H1 (cell line): ENCODE data around the gene OMG. TPM values are rescaled to one million over a fixed set of nuclear protein-coding genes. Genes with fewer than 3 reads are reported as not detected.

Experiments used
- POLR2AphosphoS5 ChIP-seq: IDR thresholded peaks from 2 replicates; pipeline ENCODE4 v1.6.1; 2011; ENCODE audit warnings: low read depth, low read length
- RAD21 ChIP-seq, 2 experiments: IDR thresholded peaks in 1 of 2; conservative IDR thresholded peaks in 1 of 2; 2 replicates each; pipeline ENCODE4 v1.6.1; 2011; ENCODE audit warnings: low read depth in 2 of 2, low read length in 2 of 2, improper control_type of control experiment in 1 of 2, inconsistent platforms in 1 of 2, mild to moderate bottlenecking in 1 of 2, moderate library complexity in 1 of 2
- SIN3A ChIP-seq, 2 experiments: IDR thresholded peaks in 1 of 2; conservative IDR thresholded peaks in 1 of 2; 2 replicates each; pipeline ENCODE4 v1.6.1; 2011 to 2012; ENCODE audit warnings: low read length in 2 of 2, improper control_type of control experiment in 1 of 2, low read depth in 1 of 2, mild to moderate bottlenecking in 1 of 2
- polyA plus RNA-seq, 7 experiments: library from polyadenylated mRNA; depleted of rRNA in 3 of 7; stranded (reverse) in 5 of 7; unstranded in 2 of 7; fragments of >200 nt in 5 of 7; fragments of 200-250 nt in 2 of 7; gene quantifications; 1 replicate in 5 of 7; 2 replicates in 1 of 7; 4 replicates in 1 of 7; pipeline versions ENCODE4 v1.2.1 to v1.2.3, GENCODE V29; 2011 to 2013; ENCODE audit warnings: missing spikeins in 2 of 7, mixed read lengths in 2 of 7
- total RNA-seq: library from RNA; stranded (reverse); fragmentation: NEBNext Ultra II Directional; extraction: Animal tissue kit (Norgen Biotek cat#: 25700); gene quantifications from 2 replicates; pipeline ENCODE4 v1.2.1, GENCODE V29; 2021

OMG gene
- total and polyA plus RNA-seq, 2 of the 8 experiments (the other 6 are each of a cell fraction or from before 2014, with no cell fraction given), result not detected

GRCh38 chr17:31328160-31328535 lies 31.1 kb upstream of the OMG start (continued):
- TF ChIP-seq POLR2AphosphoS5, result no peak
- TF ChIP-seq SIN3A (conservative IDR thresholded peaks at IDR 0.05 in 1 of 2, IDR thresholded peaks at IDR 0.05 in 1 of 2; ENCODE audit: low read depth in 1 of 2, low read length in 2 of 2), result no peak
- no peak for TF ChIP-seq RAD21 (IDR thresholded peaks at IDR 0.05 in 1 of 2, conservative IDR thresholded peaks at IDR 0.05 in 1 of 2; ENCODE audit: low read depth in 2 of 2, low read length in 2 of 2)
